HEK293 (cell line): ENCODE measurements around the gene SETD1B.

Source experiments
- CTCF ChIA-PET: fragments of 350-600 bp; formaldehyde crosslinking; extraction: SDS; loops from one replicate; lab custom pipeline; 2021; ENCODE audit warnings: antibody characterized with exemption; lab: Yijun Ruan, JAX
- POLR2A ChIA-PET: fragments of 300-600 bp; formaldehyde crosslinking; extraction: SDS; loops from one replicate; lab custom pipeline; 2020; ENCODE audit warnings: antibody characterized with exemption, inconsistent platforms; lab: Yijun Ruan, JAX
- H3K27ac ChIP-seq: fragments of 200-500 bp; sonication (Bioruptor generic); 2 replicates; pipeline ENCODE4 v1.5.1; 2014; ENCODE audit warnings: low read depth, low read length, control low read depth, inconsistent platforms; ENCODE audit errors: extremely low read depth
- H3K36me3 ChIP-seq, 2 experiments: fragments of 200-500 bp in 1 of 2; sonication (Bioruptor generic) in 1 of 2; 1 replicate in 1 of 2; 2 replicates in 1 of 2; pipeline ENCODE4 v1.5.1; 2014 to 2017; ENCODE audit warnings: inconsistent platforms in 2 of 2, low read length in 2 of 2; ENCODE audit not compliant: control insufficient read depth in 2 of 2, insufficient read depth in 1 of 2
- H3K4me1 ChIP-seq: fragments of 200-500 bp; sonication (Bioruptor generic); 2 replicates; pipeline ENCODE4 v1.5.1; 2014; ENCODE audit warnings: mild to moderate bottlenecking, low read length, inconsistent platforms; ENCODE audit not compliant: control insufficient read depth, insufficient read depth
- H3K4me3 ChIP-seq: 2 replicates; pipeline ENCODE4 v1.5.1; 2011; ENCODE audit warnings: low read depth, mild to moderate bottlenecking, control low read depth, low read length, moderate library complexity
- H3K9me3 ChIP-seq: fragments of 200-500 bp; sonication (Bioruptor generic); 2 replicates; pipeline ENCODE4 v1.5.1; 2014; ENCODE audit warnings: low read depth, low read length, inconsistent platforms; ENCODE audit not compliant: control insufficient read depth, insufficient read depth
- GLIS1 ChIP-seq: fragments of 450-650 bp; formaldehyde crosslinking; IDR thresholded peaks from 2 replicates; pipeline ENCODE4 v1.5.1; 2016; ENCODE audit warnings: missing biosample characterization, missing genetic modification characterization
- GLIS2 ChIP-seq: fragments of 450-650 bp; formaldehyde crosslinking; IDR thresholded peaks from 2 replicates; pipeline ENCODE4 v1.5.1; 2016; ENCODE audit warnings: missing biosample characterization, missing genetic modification characterization
- HIC1 ChIP-seq: fragments of 450-650 bp; formaldehyde crosslinking; IDR thresholded peaks from 2 replicates; pipeline ENCODE4 v1.5.1; 2016; ENCODE audit warnings: missing biosample characterization, missing genetic modification characterization
- IKZF3 ChIP-seq: fragments of 450-650 bp; IDR thresholded peaks from 2 replicates; pipeline ENCODE4 v1.5.0; 2018; ENCODE audit warnings: missing biosample characterization, mild to moderate bottlenecking, missing genetic modification characterization, moderate library complexity
- KLF9 ChIP-seq: fragments of 450-650 bp; formaldehyde crosslinking; IDR thresholded peaks from 2 replicates; pipeline ENCODE4 v1.5.1; 2016; ENCODE audit warnings: missing biosample characterization, missing genetic modification characterization, low read depth
- PATZ1 ChIP-seq: fragments of 450-650 bp; formaldehyde crosslinking; IDR thresholded peaks from 2 replicates; pipeline ENCODE4 v1.5.1; 2016; ENCODE audit warnings: missing biosample characterization, missing genetic modification characterization
- ZFHX2 ChIP-seq: fragments of 450-650 bp; formaldehyde crosslinking; conservative IDR thresholded peaks from 2 replicates; pipeline ENCODE4 v1.5.1; 2016; ENCODE audit warnings: missing biosample characterization, missing genetic modification characterization
- ZIC2 ChIP-seq: fragments of 450-650 bp; formaldehyde crosslinking; IDR thresholded peaks from 2 replicates; pipeline ENCODE4 v1.5.1; 2016; ENCODE audit warnings: missing biosample characterization, missing genetic modification characterization
- ZNF121 ChIP-seq: fragments of 450-650 bp; formaldehyde crosslinking; IDR thresholded peaks from 2 replicates; pipeline ENCODE4 v1.5.1; 2016; ENCODE audit warnings: missing biosample characterization, missing genetic modification characterization
- ZNF146 ChIP-seq: fragments of 450-650 bp; formaldehyde crosslinking; IDR thresholded peaks from 2 replicates; pipeline ENCODE4 v1.5.1; 2016; ENCODE audit warnings: missing biosample characterization, missing genetic modification characterization
- ZNF274 ChIP-seq, 2 experiments: fragments of 200-500 bp in 1 of 2; fragments of 450-650 bp in 1 of 2; sonication (Bioruptor generic) in 1 of 2; formaldehyde crosslinking in 1 of 2; IDR thresholded peaks; 2 replicates each; pipeline versions ENCODE4 v1.5.1 to v1.6.1; 2014 to 2016; ENCODE audit warnings: borderline replicate concordance in 1 of 2, inconsistent platforms in 1 of 2, low read length in 1 of 2, missing biosample characterization in 1 of 2, missing genetic modification characterization in 1 of 2
- ZNF366 ChIP-seq: fragments of 450-650 bp; formaldehyde crosslinking; conservative IDR thresholded peaks from 2 replicates; pipeline ENCODE4 v1.5.1; 2016; ENCODE audit warnings: missing biosample characterization, missing genetic modification characterization
- ZNF404 ChIP-seq: fragments of 450-650 bp; formaldehyde crosslinking; IDR thresholded peaks from 2 replicates; pipeline ENCODE4 v1.5.1; 2017; ENCODE audit warnings: missing biosample characterization, missing genetic modification characterization
- ZNF426 ChIP-seq: fragments of 450-650 bp; formaldehyde crosslinking; IDR thresholded peaks from 2 replicates; pipeline ENCODE4 v1.5.1; 2017; ENCODE audit warnings: missing biosample characterization, missing genetic modification characterization, mild to moderate bottlenecking, inconsistent platforms, moderate library complexity
- ZNF629 ChIP-seq: fragments of 450-650 bp; formaldehyde crosslinking; IDR thresholded peaks from 2 replicates; pipeline ENCODE4 v1.5.1; 2017; ENCODE audit warnings: missing biosample characterization, missing genetic modification characterization
- ZNF639 ChIP-seq: fragments of 450-650 bp; formaldehyde crosslinking; IDR thresholded peaks from 2 replicates; pipeline ENCODE4 v1.5.1; 2016; ENCODE audit warnings: missing biosample characterization, missing genetic modification characterization
- ZNF654 ChIP-seq: fragments of 450-650 bp; formaldehyde crosslinking; IDR thresholded peaks from 2 replicates; pipeline ENCODE4 v1.5.1; 2016; ENCODE audit warnings: low read depth, missing biosample characterization, missing genetic modification characterization
- ZSCAN18 ChIP-seq: fragments of 450-650 bp; formaldehyde crosslinking; IDR thresholded peaks from 2 replicates; pipeline ENCODE4 v1.5.1; 2016; ENCODE audit warnings: missing biosample characterization, missing genetic modification characterization
- ZSCAN30 ChIP-seq: fragments of 450-650 bp; IDR thresholded peaks from 2 replicates; pipeline ENCODE4 v1.5.1; 2018; ENCODE audit warnings: missing biosample characterization, mild to moderate bottlenecking, missing genetic modification characterization, moderate library complexity
- TF ChIP-seq, protein P1 (sequence below): fragments of 450-650 bp; formaldehyde crosslinking; IDR thresholded peaks from 2 replicates; pipeline ENCODE4 v1.5.1; 2017; ENCODE audit warnings: missing biosample characterization, missing genetic modification characterization
- TF ChIP-seq, protein P2 (sequence below): fragments of 450-650 bp; formaldehyde crosslinking; IDR thresholded peaks from 2 replicates; pipeline ENCODE4 v1.5.1; 2016; ENCODE audit warnings: missing biosample characterization, missing genetic modification characterization

The SETD1B gene

GRCh38 chr12:121805171-121806008 is 1.6 kb downstream of the SETD1B start (continued):
- TF ChIP-seq, protein P1, sequence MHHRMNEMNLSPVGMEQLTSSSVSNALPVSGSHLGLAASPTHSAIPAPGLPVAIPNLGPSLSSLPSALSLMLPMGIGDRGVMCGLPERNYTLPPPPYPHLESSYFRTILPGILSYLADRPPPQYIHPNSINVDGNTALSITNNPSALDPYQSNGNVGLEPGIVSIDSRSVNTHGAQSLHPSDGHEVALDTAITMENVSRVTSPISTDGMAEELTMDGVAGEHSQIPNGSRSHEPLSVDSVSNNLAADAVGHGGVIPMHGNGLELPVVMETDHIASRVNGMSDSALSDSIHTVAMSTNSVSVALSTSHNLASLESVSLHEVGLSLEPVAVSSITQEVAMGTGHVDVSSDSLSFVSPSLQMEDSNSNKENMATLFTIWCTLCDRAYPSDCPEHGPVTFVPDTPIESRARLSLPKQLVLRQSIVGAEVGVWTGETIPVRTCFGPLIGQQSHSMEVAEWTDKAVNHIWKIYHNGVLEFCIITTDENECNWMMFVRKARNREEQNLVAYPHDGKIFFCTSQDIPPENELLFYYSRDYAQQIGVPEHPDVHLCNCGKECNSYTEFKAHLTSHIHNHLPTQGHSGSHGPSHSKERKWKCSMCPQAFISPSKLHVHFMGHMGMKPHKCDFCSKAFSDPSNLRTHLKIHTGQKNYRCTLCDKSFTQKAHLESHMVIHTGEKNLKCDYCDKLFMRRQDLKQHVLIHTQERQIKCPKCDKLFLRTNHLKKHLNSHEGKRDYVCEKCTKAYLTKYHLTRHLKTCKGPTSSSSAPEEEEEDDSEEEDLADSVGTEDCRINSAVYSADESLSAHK (tag by site-specific recombination), result peak; percentile 100
- TF ChIP-seq ZNF121 (tag by site-specific recombination), result 0 out of 2 replicates have a peak, but pooled peaks have one; percentile 15
- TF ChIP-seq IKZF3 (tag by site-specific recombination), result peak; percentile 58; the same call in 1 of the 2 replicates
- TF ChIP-seq ZNF366 (tag by site-specific recombination), result peak; percentile 69; the same call in 1 of the 2 replicates
- peak; percentile 23; the same call in 1 of the 2 replicates for TF ChIP-seq ZSCAN30 (tag by site-specific recombination)
- TF ChIP-seq ZNF146 (tag by site-specific recombination), result no peak
- TF ChIP-seq ZNF639 (tag by site-specific recombination), result 0 out of 2 replicates have a peak, but pooled peaks have one; percentile 18

- ChIA-PET CTCF (interaction anchor here (0.6 to 15.1 kb wide), 3 partner anchors 11 to 121 kb away, joined by 4 to 393 read pairs (median 5); partner anchors contain the start of gene RHOF), POLR2A (interaction anchor here (0.6 to 7.5 kb wide), 5 partner anchors 9 to 86 kb away, joined by 3 to 165 read pairs (median 3); partner anchors contain the start of genes PSMD9 and RHOF)
- no peaks in the 10 kb centered on the region for H3K9me3 ChIP-seq
- peaks cover 10% of the 10 kb centered on the region for H3K4me1 ChIP-seq
- H3K4me3 ChIP-seq, result peak overlapping the region; percentile 35
- peak overlapping the region; percentile 25 for H3K27ac ChIP-seq
- peaks cover 9 to 46% of the 10 kb centered on the region in 2 experiments; a peak in 2 of 3 replicates for H3K36me3 ChIP-seq
- TF ChIP-seq ZNF274 (IDR thresholded peaks at IDR 0.05; ENCODE audit: low read length), result no peak
- no peak for TF ChIP-seq ZNF274 (tag by site-specific recombination; IDR thresholded peaks at IDR 0.05; ENCODE audit: borderline replicate concordance)
- TF ChIP-seq ZSCAN18, result no peak
- TF ChIP-seq ZNF629 (tag by site-specific recombination), result no peak
- no peak for TF ChIP-seq ZNF404 (tag by site-specific recombination)
- TF ChIP-seq, protein P2, sequence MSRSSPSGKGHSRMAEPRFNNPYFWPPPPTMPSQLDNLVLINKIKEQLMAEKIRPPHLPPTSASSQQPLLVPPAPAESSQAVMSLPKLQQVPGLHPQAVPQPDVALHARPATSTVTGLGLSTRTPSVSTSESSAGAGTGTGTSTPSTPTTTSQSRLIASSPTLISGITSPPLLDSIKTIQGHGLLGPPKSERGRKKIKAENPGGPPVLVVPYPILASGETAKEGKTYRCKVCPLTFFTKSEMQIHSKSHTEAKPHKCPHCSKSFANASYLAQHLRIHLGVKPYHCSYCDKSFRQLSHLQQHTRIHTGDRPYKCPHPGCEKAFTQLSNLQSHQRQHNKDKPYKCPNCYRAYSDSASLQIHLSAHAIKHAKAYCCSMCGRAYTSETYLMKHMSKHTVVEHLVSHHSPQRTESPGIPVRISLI, result no peak
- TF ChIP-seq ZNF654 (tag by site-specific recombination), result no peak
- TF ChIP-seq ZFHX2 (tag by site-specific recombination), result no peak
- TF ChIP-seq ZIC2, result peak; percentile 58
- TF ChIP-seq HIC1 (tag by site-specific recombination), result peak; percentile 68; the same call in 1 of the 2 replicates
- peak; percentile 92 for TF ChIP-seq GLIS1 (tag by site-specific recombination)
- peak; percentile 53; the same call in 1 of the 2 replicates for TF ChIP-seq PATZ1 (tag by site-specific recombination)
- no peak; the same call in 1 of the 2 replicates for TF ChIP-seq KLF9 (tag by site-specific recombination)
- TF ChIP-seq ZNF426 (tag by site-specific recombination), result no peak
- TF ChIP-seq GLIS2 (tag by site-specific recombination), result peak; percentile 90
These were observed 2.3 kb downstream of the SETD1B start for GRCh38 chr12:121806009-121806545.
